AG08396 (cell line): ENCODE measurements around the gene COG5.

Experiments
- DNase-seq: peaks from one replicate; pipeline ENCODE4 v3.0.0; 2012; ENCODE audit warnings: low spot score, mixed read lengths

The COG5 gene

GRCh38 chr7:107330478-107330877 lies 233.2 kb downstream of the COG5 start:
- DNase-seq: no peak

GRCh38 chr7:107327986-107328569 lies 235.6 kb downstream of the COG5 start:
- DNase-seq: peak; percentile 5

GRCh38 chr7:107326061-107326460 lies 237.7 kb downstream of the COG5 start:
- no peak for DNase-seq

GRCh38 chr7:107322015-107322414 lies 241.7 kb downstream of the COG5 start:
- DNase-seq: no peak

GRCh38 chr7:107321611-107322010 lies 242.1 kb downstream of the COG5 start:
- no peak for DNase-seq

GRCh38 chr7:107319724-107320228 lies 243.9 kb downstream of the COG5 start:
- DNase-seq: no peak

GRCh38 chr7:107318523-107319160 lies 245.1 kb downstream of the COG5 start:
- DNase-seq: no peak

GRCh38 chr7:107315716-107316220 lies 248.0 kb downstream of the COG5 start:
- DNase-seq: no peak

- no peak for DNase-seq
Measured at GRCh38 chr7:107313355-107313754, 250.4 kb downstream of the COG5 start.

GRCh38 chr7:107312418-107312817 lies 251.3 kb downstream of the COG5 start:
- DNase-seq: no peak

- no peak for DNase-seq
Measured at GRCh38 chr7:107309296-107309695, 254.4 kb downstream of the COG5 start.

- DNase-seq: no peak
Measured at GRCh38 chr7:107304636-107305035, 259.1 kb downstream of the COG5 start.

- DNase-seq: no peak
Measured at GRCh38 chr7:107304063-107304462, 259.7 kb downstream of the COG5 start.

GRCh38 chr7:107302250-107302847 lies 261.4 kb downstream of the COG5 start:
- DNase-seq: no peak

- DNase-seq: no peak
Measured at GRCh38 chr7:107294182-107294581, 269.5 kb downstream of the COG5 start.

- DNase-seq: no peak
Measured at GRCh38 chr7:107292591-107292990, 271.1 kb downstream of the COG5 start.

GRCh38 chr7:107291434-107291833 lies 272.3 kb downstream of the COG5 start:
- no peak for DNase-seq

- DNase-seq: no peak
Measured at GRCh38 chr7:107286751-107287621, 276.7 kb downstream of the COG5 start.

GRCh38 chr7:107284911-107285479 lies 278.7 kb downstream of the COG5 start:
- no peak for DNase-seq

GRCh38 chr7:107277331-107277730 lies 286.4 kb downstream of the COG5 start:
- no peak for DNase-seq

GRCh38 chr7:107276220-107276827 lies 287.4 kb downstream of the COG5 start:
- DNase-seq: no peak
